ENCODE data around the gene HIC1. TPM values are rescaled to one million over a fixed set of nuclear protein-coding genes. Genes with fewer than 3 reads are reported as not detected.

The HIC1 gene
- total RNA-seq, 1 donor: 18.5 TPM

- peaks cover 2% of the 10 kb centered on the region for H3K79me2 ChIP-seq (ENCODE audit: insufficient read depth, low read length)
- H2AFZ ChIP-seq (ENCODE audit: low read length): no peak overlapping the region
- no peaks in the 10 kb centered on the region for H4K20me1 ChIP-seq (ENCODE audit: insufficient read depth, low read length)
- no peaks in the 10 kb centered on the region for H3K9me3 ChIP-seq (ENCODE audit: low read depth, low read length)
- no peak overlapping the region for H3K4me3 ChIP-seq (ENCODE audit: insufficient read depth, low read length)
- DNase-seq (ENCODE audit: insufficient read length, low spot score, missing footprints): no peak
- H3K27ac ChIP-seq (ENCODE audit: low read depth, low read length): no peak overlapping the region
- no peaks in the 10 kb centered on the region for H3K36me3 ChIP-seq (ENCODE audit: insufficient read depth, low read length)
- H3K27me3 ChIP-seq (ENCODE audit: insufficient read depth, low read length): no peaks in the 10 kb centered on the region
- no peak overlapping the region for H3K4me2 ChIP-seq (ENCODE audit: insufficient read depth, low read length)
- TF ChIP-seq CTCF (IDR thresholded peaks at IDR 0.05; ENCODE audit: extremely low read depth, low read depth, low read length): no peak
- peaks cover 35% of the 10 kb centered on the region for H3K4me1 ChIP-seq (ENCODE audit: insufficient read depth, low read length)
These were observed 52.6 kb downstream of the HIC1 start for GRCh38 chr17:2107506-2107905.

GRCh38 chr17:2108170-2108569, 53.3 kb downstream of the HIC1 start:
- Histone ChIP-seq H3K4me1 (ENCODE audit: insufficient read depth, low read length) (peaks cover 33% of the 10 kb centered on the region), H3K4me3 (ENCODE audit: insufficient read depth, low read length) (no peak overlapping the region), H3K79me2 (ENCODE audit: insufficient read depth, low read length) (peaks cover 2% of the 10 kb centered on the region), H3K4me2 (ENCODE audit: insufficient read depth, low read length) (no peak overlapping the region), H2AFZ (ENCODE audit: low read length) (no peak overlapping the region), H3K36me3 (ENCODE audit: insufficient read depth, low read length) (no peaks in the 10 kb centered on the region), H4K20me1 (ENCODE audit: insufficient read depth, low read length) (no peaks in the 10 kb centered on the region), H3K27ac (ENCODE audit: low read depth, low read length) (no peak overlapping the region), H3K9me3 (ENCODE audit: low read depth, low read length) (no peaks in the 10 kb centered on the region), H3K27me3 (ENCODE audit: insufficient read depth, low read length) (no peaks in the 10 kb centered on the region)
- TF ChIP-seq CTCF (IDR thresholded peaks at IDR 0.05; ENCODE audit: extremely low read depth, low read depth, low read length): no peak
- no peak for DNase-seq (ENCODE audit: insufficient read length, low spot score, missing footprints)

- Histone ChIP-seq H3K4me1 (ENCODE audit: insufficient read depth, low read length) (peaks cover 29% of the 10 kb centered on the region), H4K20me1 (ENCODE audit: insufficient read depth, low read length) (no peaks in the 10 kb centered on the region), H2AFZ (ENCODE audit: low read length) (no peak overlapping the region), H3K4me2 (ENCODE audit: insufficient read depth, low read length) (no peak overlapping the region), H3K79me2 (ENCODE audit: insufficient read depth, low read length) (peaks cover 2% of the 10 kb centered on the region), H3K36me3 (ENCODE audit: insufficient read depth, low read length) (no peaks in the 10 kb centered on the region), H3K27ac (ENCODE audit: low read depth, low read length) (no peak overlapping the region), H3K27me3 (ENCODE audit: insufficient read depth, low read length) (no peaks in the 10 kb centered on the region), H3K9me3 (ENCODE audit: low read depth, low read length) (no peaks in the 10 kb centered on the region), H3K4me3 (ENCODE audit: insufficient read depth, low read length) (no peak overlapping the region)
- TF ChIP-seq CTCF (IDR thresholded peaks at IDR 0.05; ENCODE audit: extremely low read depth, low read depth, low read length): no peak
- DNase-seq (ENCODE audit: insufficient read length, low spot score, missing footprints): no peak
These were observed 55.5 kb downstream of the HIC1 start for GRCh38 chr17:2110436-2110835.

- no peak for DNase-seq (ENCODE audit: insufficient read length, low spot score, missing footprints)
- peak overlapping the region; percentile 51 for H3K27ac ChIP-seq (ENCODE audit: low read depth, low read length)
- no peak overlapping the region for H3K4me2 ChIP-seq (ENCODE audit: insufficient read depth, low read length)
- H3K27me3 ChIP-seq (ENCODE audit: insufficient read depth, low read length): no peaks in the 10 kb centered on the region
- no peak overlapping the region for H2AFZ ChIP-seq (ENCODE audit: low read length)
- no peaks in the 10 kb centered on the region for H3K36me3 ChIP-seq (ENCODE audit: insufficient read depth, low read length)
- H3K9me3 ChIP-seq (ENCODE audit: low read depth, low read length): no peaks in the 10 kb centered on the region
- no peak for TF ChIP-seq CTCF (IDR thresholded peaks at IDR 0.05; ENCODE audit: extremely low read depth, low read depth, low read length)
- peaks cover 25% of the 10 kb centered on the region for H3K4me1 ChIP-seq (ENCODE audit: insufficient read depth, low read length)
- no peak overlapping the region for H3K4me3 ChIP-seq (ENCODE audit: insufficient read depth, low read length)
- peaks cover 2% of the 10 kb centered on the region for H3K79me2 ChIP-seq (ENCODE audit: insufficient read depth, low read length)
- H4K20me1 ChIP-seq (ENCODE audit: insufficient read depth, low read length): no peaks in the 10 kb centered on the region
These were observed 56.8 kb downstream of the HIC1 start for GRCh38 chr17:2111691-2112090.

Small RNAs within 50 kb of the gene (small RNA-seq; reads per million reads assigned to genes)
- not detected for gene AC090617.6
- not detected for gene AC090617.9
- gene MIR132: 40.5 reads per million, percentile 96 among the genes with 10 or more reads in this experiment
- 8.6 reads per million, percentile 91 among the genes with 10 or more reads in this experiment for gene MIR212
- not detected for gene OVCA2

Other genes with a start within 250 kb of the HIC1 start
- gene SMYD4, start 225.2 kb upstream of the HIC1 start, total RNA-seq: 10.1 and 10.6 TPM in 2 replicates
- gene RPA1, start 225.1 kb upstream of the HIC1 start, total RNA-seq: 14.1 and 14.8 TPM in 2 replicates
- 1.1 and 1.5 TPM in 2 replicates for gene RTN4RL1, start 29.8 kb upstream of the HIC1 start, total RNA-seq
- gene DPH1, start 24.9 kb upstream of the HIC1 start, total RNA-seq: 52.7 and 63.7 TPM in 2 replicates
- gene OVCA2, start 13.1 kb upstream of the HIC1 start, total RNA-seq: 59.0 and 61.3 TPM in 2 replicates
- 35.9 and 42.7 TPM in 2 replicates for gene SMG6, start 248.7 kb downstream of the HIC1 start, total RNA-seq
- 20.6 and 22.4 TPM in 2 replicates for gene SRR, start 248.8 kb downstream of the HIC1 start, total RNA-seq